Measurements from ENCODE around the gene CILP. TPM values are rescaled to one million over a fixed set of nuclear protein-coding genes. Genes with fewer than 3 reads are reported as not detected.
A peak's percentile ranks its signal among the peaks of the same experiment; 100 is the strongest.

CILP gene
- polyA plus RNA-seq, 3 donors: 0.13 TPM; not detected in 2

DNA sequence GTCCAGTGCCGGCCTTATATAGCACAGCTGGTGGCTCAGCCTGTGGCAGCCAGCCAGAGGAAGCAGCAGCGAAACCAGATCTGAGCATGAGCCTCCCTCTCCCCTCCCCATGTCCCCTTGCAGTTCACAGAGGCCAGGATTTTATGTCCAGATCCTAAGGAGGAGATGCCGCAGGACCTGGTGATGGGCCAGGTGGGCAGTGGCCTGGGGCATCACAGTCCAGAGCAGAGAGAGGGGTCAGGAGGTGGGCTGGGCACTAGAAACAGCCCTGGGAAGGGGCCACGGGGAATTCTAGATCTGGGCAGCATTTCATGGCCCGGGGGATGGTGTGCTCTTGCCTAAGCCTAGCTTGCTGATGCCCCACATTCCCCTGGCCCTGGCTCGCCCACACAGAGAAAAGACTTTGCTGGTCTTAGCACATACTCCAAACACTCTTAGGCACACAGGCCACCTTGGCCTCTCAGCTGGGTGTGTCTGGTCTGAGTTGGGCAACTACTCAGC lies 259 bp upstream of the CILP start:
- TF ChIP-seq, protein P1, sequence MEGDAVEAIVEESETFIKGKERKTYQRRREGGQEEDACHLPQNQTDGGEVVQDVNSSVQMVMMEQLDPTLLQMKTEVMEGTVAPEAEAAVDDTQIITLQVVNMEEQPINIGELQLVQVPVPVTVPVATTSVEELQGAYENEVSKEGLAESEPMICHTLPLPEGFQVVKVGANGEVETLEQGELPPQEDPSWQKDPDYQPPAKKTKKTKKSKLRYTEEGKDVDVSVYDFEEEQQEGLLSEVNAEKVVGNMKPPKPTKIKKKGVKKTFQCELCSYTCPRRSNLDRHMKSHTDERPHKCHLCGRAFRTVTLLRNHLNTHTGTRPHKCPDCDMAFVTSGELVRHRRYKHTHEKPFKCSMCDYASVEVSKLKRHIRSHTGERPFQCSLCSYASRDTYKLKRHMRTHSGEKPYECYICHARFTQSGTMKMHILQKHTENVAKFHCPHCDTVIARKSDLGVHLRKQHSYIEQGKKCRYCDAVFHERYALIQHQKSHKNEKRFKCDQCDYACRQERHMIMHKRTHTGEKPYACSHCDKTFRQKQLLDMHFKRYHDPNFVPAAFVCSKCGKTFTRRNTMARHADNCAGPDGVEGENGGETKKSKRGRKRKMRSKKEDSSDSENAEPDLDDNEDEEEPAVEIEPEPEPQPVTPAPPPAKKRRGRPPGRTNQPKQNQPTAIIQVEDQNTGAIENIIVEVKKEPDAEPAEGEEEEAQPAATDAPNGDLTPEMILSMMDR (IDR thresholded peaks at IDR 0.05): no peak
- H3K4me1 Mint-ChIP-seq: no peaks in the 10 kb centered on the region
- intact Hi-C loops (cut with micrococcal nuclease): no loop called here
- peaks cover 0 to 3% (median 0%) of the 10 kb centered on the region in 7 donors for H3K9me3 Mint-ChIP-seq
- peaks cover 0 to 5% (median 0%) of the 10 kb centered on the region in 3 donors for H3K27me3 Mint-ChIP-seq (ENCODE audit: low read depth in 3 of 3)
- H3K9ac ChIP-seq (ENCODE audit: insufficient read depth, low read length, poor library complexity, severe bottlenecking): peak overlapping the region; percentile 1
- no peaks in the 10 kb centered on the region for H3K27me3 ChIP-seq (ENCODE audit: control insufficient read depth in 2 of 2, insufficient read depth in 2 of 2, low read length in 2 of 2)
- no peaks in the 10 kb centered on the region for H3K36me3 Mint-ChIP-seq
- no peak for DNase-seq
- H3K4me1 ChIP-seq (ENCODE audit: control insufficient read depth in 1 of 2, insufficient read depth in 2 of 2, low read length in 2 of 2): no peaks in the 10 kb centered on the region
- H2AFZ ChIP-seq (ENCODE audit: insufficient read depth, low read depth, low read length, poor library complexity, severe bottlenecking): no peak overlapping the region
- WGBS (ENCODE audit: insufficient coverage): 74% methylated on average over 5 of the region's 6 CpGs
- H3K9me3 ChIP-seq (replicated peaks in 1 of 2; ENCODE audit: control insufficient read depth in 1 of 2, insufficient read depth in 1 of 2, low read length in 2 of 2): no peaks in the 10 kb centered on the region
- no peaks in the 10 kb centered on the region for H3K36me3 ChIP-seq (replicated peaks in 1 of 2; ENCODE audit: control insufficient read depth in 1 of 2, insufficient read depth in 2 of 2, low read length in 2 of 2)
- no peaks in the 10 kb centered on the region for H3K79me2 ChIP-seq (ENCODE audit: insufficient read depth, low read length)
- no peaks in the 10 kb centered on the region for H4K20me1 ChIP-seq (ENCODE audit: insufficient read depth, low read length)
- H3K27ac Mint-ChIP-seq: peak overlapping the region in 1 of 7 donors; percentile 61
- no peak overlapping the region for H3K4me3 Mint-ChIP-seq
- no peak overlapping the region for H3K27ac ChIP-seq (ENCODE audit: low read depth in 1 of 2, low read length in 2 of 2)
- H3K4me3 ChIP-seq (replicated peaks in 1 of 3; ENCODE audit: low read depth in 2 of 3, low read length in 3 of 3): no peak overlapping the region
- no peak overlapping the region for H3K4me2 ChIP-seq (replicated peaks; ENCODE audit: extremely low read depth, low read length, poor library complexity, severe bottlenecking)

- no peak overlapping the region for H3K4me2 ChIP-seq (replicated peaks; ENCODE audit: extremely low read depth, low read length, poor library complexity, severe bottlenecking)
- H4K20me1 ChIP-seq (ENCODE audit: insufficient read depth, low read length): no peaks in the 10 kb centered on the region
- Mint-ChIP-seq H3K4me1 (no peaks in the 10 kb centered on the region), H3K4me3 (no peak overlapping the region), H3K27me3 (ENCODE audit: low read depth in 3 of 3) (peaks cover 0 to 4% (median 0%) of the 10 kb centered on the region in 3 donors), H3K9me3 (peaks cover 0 to 3% (median 0%) of the 10 kb centered on the region in 7 donors), H3K36me3 (no peaks in the 10 kb centered on the region), H3K27ac (no peak overlapping the region)
- no peaks in the 10 kb centered on the region for H3K36me3 ChIP-seq (replicated peaks in 1 of 2; ENCODE audit: control insufficient read depth in 1 of 2, insufficient read depth in 2 of 2, low read length in 2 of 2)
- no peak overlapping the region for H3K4me3 ChIP-seq (replicated peaks in 1 of 3; ENCODE audit: low read depth in 2 of 3, low read length in 3 of 3)
- WGBS (ENCODE audit: insufficient coverage): 98% methylated on average over 10 of the region's 17 CpGs
- TF ChIP-seq, protein P1 (IDR thresholded peaks at IDR 0.05): no peak
- no peaks in the 10 kb centered on the region for H3K27me3 ChIP-seq (ENCODE audit: control insufficient read depth in 2 of 2, insufficient read depth in 2 of 2, low read length in 2 of 2)
- no peaks in the 10 kb centered on the region for H3K9me3 ChIP-seq (replicated peaks in 1 of 2; ENCODE audit: control insufficient read depth in 1 of 2, insufficient read depth in 1 of 2, low read length in 2 of 2)
- no peak for DNase-seq
- no peaks in the 10 kb centered on the region for H3K79me2 ChIP-seq (ENCODE audit: insufficient read depth, low read length)
- intact Hi-C loops (cut with micrococcal nuclease): no loop called here
- no peak overlapping the region for H2AFZ ChIP-seq (ENCODE audit: insufficient read depth, low read depth, low read length, poor library complexity, severe bottlenecking)
- no peaks in the 10 kb centered on the region for H3K4me1 ChIP-seq (ENCODE audit: control insufficient read depth in 1 of 2, insufficient read depth in 2 of 2, low read length in 2 of 2)
- no peak overlapping the region for H3K9ac ChIP-seq (ENCODE audit: insufficient read depth, low read length, poor library complexity, severe bottlenecking)
- no peak overlapping the region for H3K27ac ChIP-seq (ENCODE audit: low read depth in 1 of 2, low read length in 2 of 2)
Measured at GRCh38 chr15:65209701-65210643, 1.3 kb downstream of the CILP start.
